Suprapubic skin (tissue), 4 donors: ENCODE results near the gene CTSV. TPM values are rescaled to one million over a fixed set of nuclear protein-coding genes. Genes with fewer than 3 reads are reported as not detected.
A peak's percentile ranks its signal among the peaks of the same experiment; 100 is the strongest.
"Not testable (repeated sequence)": the region's sequence is repeated elsewhere in the genome, so short reads cannot be mapped to it uniquely, and the experiment has no call there.

Experiments used
- DNase-seq, 2 donors: peaks; one replicate each; pipeline ENCODE4 v3.0.0-alpha.2; 2019; ENCODE audit warnings: low spot score in 2 of 2
- H3K27ac ChIP-seq: fragments of 200-600 bp; sonication (generic); one replicate; pipeline ENCODE4 v1.5.1; 2019
- H3K27me3 ChIP-seq: fragments of 200-600 bp; sonication (generic); one replicate; pipeline ENCODE4 v1.5.1; 2019
- H3K36me3 ChIP-seq: fragments of 200-600 bp; sonication (generic); one replicate; pipeline ENCODE4 v1.5.1; 2019
- H3K4me1 ChIP-seq: fragments of 200-600 bp; sonication (generic); one replicate; pipeline ENCODE4 v1.5.1; 2019
- H3K4me3 ChIP-seq: fragments of 200-600 bp; sonication (generic); one replicate; pipeline ENCODE4 v1.5.1; 2019; ENCODE audit warnings: mild to moderate bottlenecking
- H3K9me3 ChIP-seq: fragments of 200-600 bp; sonication (generic); one replicate; pipeline ENCODE4 v1.5.1; 2019
- CTCF ChIP-seq, 2 donors: fragments of 200-600 bp in 1 of 2; fragments of 450-650 bp in 1 of 2; sonication (generic) in 1 of 2; IDR thresholded peaks; one replicate each; pipeline ENCODE4 v1.5.1; 2016 to 2019; ENCODE audit warnings: antibody characterized with exemption in 2 of 2, mild to moderate bottlenecking in 1 of 2, moderate library complexity in 1 of 2
- EP300 ChIP-seq: sonication (generic); formaldehyde crosslinking; IDR thresholded peaks from one replicate; pipeline ENCODE4 v1.6.1; 2017; ENCODE audit warnings: antibody characterized with exemption
- POLR2A ChIP-seq, 2 donors: fragments of 450-650 bp; IDR thresholded peaks; one replicate each; pipeline ENCODE4 v1.6.1; 2017; ENCODE audit warnings: antibody characterized with exemption in 2 of 2, mild to moderate bottlenecking in 2 of 2, moderate library complexity in 2 of 2
- POLR2AphosphoS5 ChIP-seq, 3 donors: sonication (generic); formaldehyde crosslinking; IDR thresholded peaks; one replicate each; pipeline ENCODE4 v1.6.1; 2017; ENCODE audit warnings: antibody characterized with exemption in 3 of 3
- WGBS: methylation state at CpG from one replicate; pipeline ENCODE4 v1.1.5; 2018; 5-methylcytosine and 5-hydroxymethylcytosine counted together
- total RNA-seq, 4 donors: library from RNA; depleted of rRNA; stranded (reverse); fragments of >200 nt; gene quantifications; one replicate each; pipeline ENCODE4 v1.1.0, GENCODE V29; 2016

The CTSV gene
- total RNA-seq, 4 donors from 2014 or later: 8.3 to 147 (median 64.3) TPM

DNA sequence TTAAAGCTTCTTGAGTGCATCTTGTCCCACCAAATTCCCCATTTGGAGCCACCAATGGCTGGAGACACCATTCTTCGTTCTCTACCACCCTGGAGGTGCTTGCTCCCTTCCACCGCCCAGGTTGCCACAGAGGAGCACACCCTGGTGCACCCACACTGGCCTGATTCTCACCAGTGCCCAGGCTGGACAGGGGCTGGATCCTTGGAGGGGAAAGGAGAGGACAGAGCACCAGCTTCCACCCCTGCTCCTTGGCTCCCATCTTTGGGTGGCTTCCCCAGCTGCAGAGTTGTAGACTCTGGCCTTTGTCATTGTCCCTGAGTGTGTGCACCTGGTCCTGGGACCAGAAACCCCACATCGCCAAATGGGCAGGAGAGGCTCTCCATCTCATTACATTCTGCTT, 21.9 kb upstream of the CTSV start:
- Histone ChIP-seq H3K27me3 (no peaks in the 10 kb centered on the region), H3K4me1 (no peaks in the 10 kb centered on the region), H3K27ac (no peak overlapping the region), H3K36me3 (no peaks in the 10 kb centered on the region), H3K4me3 (no peak overlapping the region), H3K9me3 (no peaks in the 10 kb centered on the region)
- no peak for DNase-seq
- 88% methylated on average over 2 of the region's 3 CpGs for whole genome bisulfite sequencing
- TF ChIP-seq EP300 (no peak), POLR2A (IDR thresholded peaks at IDR 0.05) (no peak), POLR2AphosphoS5 (IDR thresholded peaks at IDR 0.05) (no peak), CTCF (IDR thresholded peaks at IDR 0.05) (no peak)

GRCh38 chr9:97059626-97060025, 20.7 kb upstream of the CTSV start:
- no peak overlapping the region for H3K4me3 ChIP-seq
- TF ChIP-seq POLR2A (IDR thresholded peaks at IDR 0.05) (no peak), POLR2AphosphoS5 (IDR thresholded peaks at IDR 0.05) (no peak), CTCF (IDR thresholded peaks at IDR 0.05) (no peak)
- no peaks in the 10 kb centered on the region for H3K9me3 ChIP-seq
- H3K4me1 ChIP-seq: no peaks in the 10 kb centered on the region
- WGBS: 71% methylated on average over 3 of the region's 3 CpGs
- no peaks in the 10 kb centered on the region for H3K27me3 ChIP-seq
- DNase-seq: no peak
- no peak overlapping the region for H3K27ac ChIP-seq
- H3K36me3 ChIP-seq: no peaks in the 10 kb centered on the region

DNA sequence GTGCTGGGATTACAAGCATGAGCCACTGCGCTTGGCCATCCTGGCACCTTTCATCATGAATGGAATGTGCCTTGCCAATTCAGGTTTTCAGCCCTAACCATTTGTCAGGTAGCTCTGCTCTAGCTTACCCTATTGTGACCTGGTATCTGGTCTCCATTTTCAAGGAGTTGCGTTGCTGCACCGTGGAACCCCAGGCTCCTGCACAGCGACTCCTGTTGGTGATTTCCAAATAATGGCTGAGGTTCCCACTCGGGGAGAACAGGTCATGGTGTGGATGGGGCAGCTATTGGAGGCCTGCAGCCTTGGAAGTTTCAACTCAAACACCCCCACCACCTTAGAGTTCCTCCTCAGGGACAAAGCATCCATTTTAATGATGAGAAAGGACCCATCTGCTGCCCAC, 18.7 kb upstream of the CTSV start:
- Histone ChIP-seq H3K27me3 (peaks cover 11% of the 10 kb centered on the region), H3K4me1 (no peaks in the 10 kb centered on the region), H3K9me3 (no peaks in the 10 kb centered on the region), H3K36me3 (no peaks in the 10 kb centered on the region), H3K27ac (no peak overlapping the region), H3K4me3 (no peak overlapping the region)
- WGBS: 96% methylated on average over 5 of the region's 5 CpGs
- no peak for TF ChIP-seq CTCF (IDR thresholded peaks at IDR 0.05)
- TF ChIP-seq EP300: no peak
- TF ChIP-seq POLR2AphosphoS5 (IDR thresholded peaks at IDR 0.05): no peak
- TF ChIP-seq POLR2A (IDR thresholded peaks at IDR 0.05): no peak
- no peak for DNase-seq

DNA sequence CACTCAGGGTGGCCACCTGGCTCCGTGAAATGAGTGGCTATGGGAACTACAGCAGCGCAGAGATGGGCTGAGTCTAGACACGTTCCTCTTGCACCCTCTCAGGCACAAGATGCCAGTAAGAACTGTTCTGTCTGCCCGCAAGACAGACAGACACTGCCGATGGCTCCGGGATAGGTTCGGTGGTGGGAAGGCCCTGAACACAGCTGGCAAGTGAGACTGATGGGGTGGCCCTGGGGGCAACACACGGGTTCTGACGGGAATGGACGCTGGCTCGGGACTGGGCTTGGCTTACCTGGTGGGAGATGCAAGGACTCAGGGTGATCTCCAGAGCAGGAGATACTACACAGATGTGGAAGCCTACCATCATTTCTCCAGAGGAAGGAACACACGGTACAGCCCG, 16.9 kb upstream of the CTSV start:
- H3K27me3 ChIP-seq: peaks cover 11% of the 10 kb centered on the region
- H3K4me3 ChIP-seq, H3K9me3 ChIP-seq, H3K4me1 ChIP-seq, H3K27ac ChIP-seq, H3K36me3 ChIP-seq: not testable (repeated sequence)
- DNase-seq: peak in 1 of 2 donors; percentile 69
- 82% methylated on average over 10 of the region's 13 CpGs for WGBS

GRCh38 chr9:97053717-97054116, 14.8 kb upstream of the CTSV start:
- no peaks in the 10 kb centered on the region for H3K9me3 ChIP-seq
- H3K4me1 ChIP-seq: no peaks in the 10 kb centered on the region
- no peak for DNase-seq
- H3K27ac ChIP-seq: no peak overlapping the region
- peaks cover 11% of the 10 kb centered on the region for H3K27me3 ChIP-seq
- TF ChIP-seq EP300 (no peak), CTCF (IDR thresholded peaks at IDR 0.05) (no peak), POLR2A (IDR thresholded peaks at IDR 0.05) (no peak), POLR2AphosphoS5 (IDR thresholded peaks at IDR 0.05) (no peak)
- H3K4me3 ChIP-seq: no peak overlapping the region
- WGBS: 56% methylated on average over 3 of the region's 3 CpGs
- H3K36me3 ChIP-seq: no peaks in the 10 kb centered on the region

DNA sequence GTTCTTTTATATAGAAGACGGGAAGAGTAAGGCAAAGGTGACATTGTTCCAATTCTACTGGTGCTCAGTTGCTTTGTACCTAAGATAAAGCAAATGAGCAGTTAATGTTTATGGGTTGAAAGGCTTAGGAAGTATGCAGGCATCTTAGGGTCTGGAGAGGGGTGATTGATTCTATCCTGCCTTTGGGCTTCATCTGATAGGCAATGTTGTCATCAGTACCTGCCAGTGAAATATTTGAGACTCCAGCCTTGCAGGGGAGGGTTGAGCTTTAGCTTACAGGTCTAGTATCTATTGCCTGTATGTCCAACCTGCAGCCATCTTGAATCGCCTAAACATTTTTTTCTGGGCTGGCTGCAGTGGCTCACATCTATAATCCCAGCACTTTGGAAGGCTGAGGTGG, 13.8 kb upstream of the CTSV start:
- DNase-seq: no peak
- no peaks in the 10 kb centered on the region for H3K4me1 ChIP-seq
- 73% methylated on average over 2 of the region's 2 CpGs for WGBS
- no peak overlapping the region for H3K27ac ChIP-seq
- TF ChIP-seq CTCF (IDR thresholded peaks at IDR 0.05) (no peak), POLR2AphosphoS5 (IDR thresholded peaks at IDR 0.05) (no peak), EP300 (no peak), POLR2A (IDR thresholded peaks at IDR 0.05) (no peak)
- H3K36me3 ChIP-seq: no peaks in the 10 kb centered on the region
- no peak overlapping the region for H3K4me3 ChIP-seq
- H3K27me3 ChIP-seq: peaks cover 11% of the 10 kb centered on the region
- H3K9me3 ChIP-seq: no peaks in the 10 kb centered on the region
